Activated CD4-positive, alpha-beta T cell treated with anti-CD3 and anti-CD28 coated beads for 36 hours (primary cell): ENCODE results near the gene POU2F3. TPM values are rescaled to one million over a fixed set of nuclear protein-coding genes. Genes with fewer than 3 reads are reported as not detected.
A peak's percentile ranks its signal among the peaks of the same experiment; 100 is the strongest.

Source experiments
- ATAC-seq: fragments of 200-7000 bp; cut with Tn5 transposase; one replicate; pipeline ENCODE4 v1.10.0; 2021; ENCODE audit warnings: mild to moderate bottlenecking, moderate library complexity
- CTCF ChIA-PET: fragments of 350-600 bp; sonication (Branson Sonifier 250); formaldehyde crosslinking; loops from one replicate; lab custom pipeline; 2021; ENCODE audit warnings: antibody characterized with exemption; lab: Charles Lee
- POLR2A ChIA-PET: fragments of 350-600 bp; sonication (Branson Sonifier 250); formaldehyde crosslinking; loops from one replicate; lab custom pipeline; 2021; ENCODE audit warnings: antibody characterized with exemption, inconsistent platforms; lab: Charles Lee
- DNase-seq: peaks from one replicate; pipeline ENCODE4 v3.0.0-alpha.2; 2020
- H3K27ac Mint-ChIP-seq: one replicate; pipeline ENCODE4 v1.8.0; 2021; ENCODE audit warnings: mixed read lengths
- H3K27me3 Mint-ChIP-seq: one replicate; pipeline ENCODE4 v1.8.0; 2021; ENCODE audit warnings: mixed read lengths
- H3K36me3 Mint-ChIP-seq: one replicate; pipeline ENCODE4 v1.8.0; 2021; ENCODE audit warnings: low read depth, mixed read lengths
- H3K4me1 Mint-ChIP-seq: one replicate; pipeline ENCODE4 v1.8.0; 2021; ENCODE audit warnings: mixed read lengths
- H3K4me3 Mint-ChIP-seq: one replicate; pipeline ENCODE4 v1.8.0; 2021; ENCODE audit warnings: mild to moderate bottlenecking, moderate library complexity, mixed read lengths
- H3K9me3 Mint-ChIP-seq: one replicate; pipeline ENCODE4 v1.8.0; 2021; ENCODE audit warnings: low read depth, mixed read lengths
- intact Hi-C, 2 experiments: fragments of 100-400 bp; cut with DNase I in 1 of 2; cut with micrococcal nuclease in 1 of 2; formaldehyde crosslinking; loops; one replicate each; pipeline versions ENCODE4 v1.14.2 to v1.15.1; 2022 to 2024; cut with DNase I, micrococcal nuclease
- total RNA-seq, 2 experiments: library from RNA; stranded (reverse); gene quantifications; one replicate each; pipeline ENCODE4 v1.2.3, GENCODE V29; 2021

POU2F3 gene
- total RNA-seq, 2 experiments from 2014 or later = not detected

DNA sequence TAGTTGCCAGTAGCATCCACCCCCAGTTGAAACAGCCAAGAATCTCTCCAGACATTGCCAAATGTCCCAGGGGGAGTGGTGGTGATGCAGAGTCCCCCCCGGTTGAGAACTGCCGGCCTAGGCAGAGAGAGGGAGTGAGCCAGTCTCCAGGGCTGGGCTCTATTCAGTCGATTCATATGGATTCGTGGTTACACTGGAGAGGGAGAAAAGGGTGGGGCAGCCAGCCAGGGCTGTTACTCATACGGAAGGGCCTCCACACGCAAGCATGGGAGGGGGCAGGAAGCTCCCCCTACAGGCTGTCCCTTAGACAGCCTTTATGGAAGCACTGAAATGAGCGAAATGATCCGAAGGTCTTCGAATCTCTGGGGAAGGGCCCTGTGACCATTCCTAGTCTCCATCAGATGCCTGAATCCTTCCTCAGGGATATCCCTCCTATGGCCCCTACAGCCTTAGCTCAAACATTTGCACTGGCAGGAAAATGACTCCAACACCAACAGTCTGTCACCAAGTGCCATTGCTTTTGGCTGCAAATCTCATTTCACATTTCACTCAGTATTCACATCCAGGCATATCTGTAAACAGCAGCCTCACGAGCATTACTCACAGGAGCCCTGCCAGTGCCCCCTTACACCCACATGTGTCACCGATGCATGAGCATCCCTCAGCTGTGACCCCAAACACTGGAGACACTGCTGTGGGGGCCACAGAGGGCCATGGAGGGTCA is 66.7 kb downstream of the POU2F3 start:
- no peaks in the 10 kb centered on the region for H3K36me3 Mint-ChIP-seq
- H3K4me1 Mint-ChIP-seq = no peaks in the 10 kb centered on the region
- peaks cover 14% of the 10 kb centered on the region for H3K27me3 Mint-ChIP-seq
- POLR2A ChIA-PET = no interaction called here
- H3K9me3 Mint-ChIP-seq = no peaks in the 10 kb centered on the region
- ATAC-seq = no peak
- H3K4me3 Mint-ChIP-seq = no peak overlapping the region
- no peak for DNase-seq
- CTCF ChIA-PET = no interaction called here
- intact Hi-C loops = no loop called here
- no peak overlapping the region for H3K27ac Mint-ChIP-seq

DNA sequence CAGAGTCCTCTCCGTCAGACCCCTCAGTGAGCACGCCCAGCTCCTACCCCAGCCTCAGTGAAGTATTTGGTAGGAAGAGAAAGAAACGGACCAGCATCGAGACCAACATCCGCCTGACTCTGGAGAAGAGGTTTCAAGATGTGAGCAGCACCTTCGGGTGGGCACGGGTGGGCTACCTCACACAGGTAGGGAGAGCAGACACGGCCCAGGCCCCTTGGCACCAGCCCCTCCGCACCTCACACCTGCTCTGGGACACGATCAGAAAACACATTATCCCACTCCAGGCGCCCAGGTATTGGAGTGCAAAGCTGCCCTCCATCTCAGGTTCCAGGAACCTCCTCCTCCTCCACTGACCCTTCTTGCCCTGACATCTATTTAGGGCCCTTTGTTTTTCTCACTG is 67.5 kb downstream of the POU2F3 start:
- Mint-ChIP-seq H3K27ac (no peak overlapping the region), H3K4me1 (no peaks in the 10 kb centered on the region), H3K27me3 (peaks cover 11% of the 10 kb centered on the region), H3K36me3 (no peaks in the 10 kb centered on the region), H3K4me3 (no peak overlapping the region), H3K9me3 (no peaks in the 10 kb centered on the region)
- CTCF ChIA-PET = no interaction called here
- POLR2A ChIA-PET = no interaction called here
- intact Hi-C loops = no loop called here
- DNase-seq (no peak), ATAC-seq (no peak)

DNA sequence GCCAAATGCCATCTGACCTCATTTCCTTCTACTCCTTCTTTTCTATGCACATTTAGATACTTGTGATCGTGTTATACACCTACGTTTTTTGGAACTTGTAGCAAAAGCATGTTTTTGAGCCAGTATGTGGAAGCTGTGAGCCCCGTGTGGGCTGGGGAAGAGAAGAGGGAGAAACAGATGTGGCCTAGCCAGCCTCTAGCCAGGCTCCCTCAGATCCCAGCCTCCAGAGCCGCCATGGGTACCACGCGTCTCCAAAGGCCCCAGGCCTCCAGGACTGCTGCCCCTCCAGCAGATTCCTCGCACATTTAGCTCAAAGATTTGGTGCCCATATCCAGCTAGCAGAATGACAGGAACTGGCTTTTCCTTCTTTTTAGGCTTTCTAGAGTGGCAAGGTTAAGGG is 68.1 kb downstream of the POU2F3 start:
- POLR2A ChIA-PET = no interaction called here

DNA sequence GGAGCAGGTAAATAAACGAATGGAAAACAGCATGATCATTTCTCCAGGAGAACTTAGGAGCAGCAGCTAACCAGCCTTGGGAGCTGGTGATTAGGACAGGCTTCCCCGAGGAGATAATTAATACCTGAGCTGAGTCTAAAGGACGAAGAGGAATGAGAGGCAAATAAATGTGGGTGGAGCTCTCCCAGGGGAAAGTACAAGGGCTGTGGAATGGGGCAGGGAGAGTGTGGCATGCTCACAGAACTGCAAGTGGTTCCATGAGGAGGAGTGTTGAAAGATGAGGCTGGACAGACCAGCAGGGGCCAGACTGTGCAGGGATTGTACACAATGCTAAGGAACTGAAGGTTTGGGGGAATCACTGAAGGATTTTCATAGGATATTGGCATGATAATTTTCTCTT is 70.9 kb downstream of the POU2F3 start:
- DNase-seq (no peak), ATAC-seq (no peak)
- Mint-ChIP-seq H3K4me1 (no peaks in the 10 kb centered on the region), H3K9me3 (no peaks in the 10 kb centered on the region), H3K4me3 (no peak overlapping the region), H3K27me3 (peaks cover 5% of the 10 kb centered on the region), H3K36me3 (no peaks in the 10 kb centered on the region), H3K27ac (no peak overlapping the region)
- CTCF ChIA-PET = interaction anchor here (0.7 to 1.0 kb wide), 2 partner anchors 8 to 13 kb away, joined by 3 read pairs; no protein-coding TSS in a partner anchor
- intact Hi-C loops = no loop called here
- POLR2A ChIA-PET = no interaction called here

More for the DNA sequence above, 68.1 kb downstream of the POU2F3 start:
- Mint-ChIP-seq H3K4me1 (no peaks in the 10 kb centered on the region), H3K27ac (no peak overlapping the region), H3K4me3 (no peak overlapping the region), H3K9me3 (no peaks in the 10 kb centered on the region), H3K36me3 (no peaks in the 10 kb centered on the region), H3K27me3 (peaks cover 14% of the 10 kb centered on the region)
- ATAC-seq (no peak), DNase-seq (no peak)
- CTCF ChIA-PET = interaction anchor here (0.6 to 0.8 kb wide), 3 partner anchors 17 to 873 kb away, joined by 3 to 4 read pairs (median 4); no protein-coding TSS in a partner anchor
- intact Hi-C loops = no loop called here

DNA sequence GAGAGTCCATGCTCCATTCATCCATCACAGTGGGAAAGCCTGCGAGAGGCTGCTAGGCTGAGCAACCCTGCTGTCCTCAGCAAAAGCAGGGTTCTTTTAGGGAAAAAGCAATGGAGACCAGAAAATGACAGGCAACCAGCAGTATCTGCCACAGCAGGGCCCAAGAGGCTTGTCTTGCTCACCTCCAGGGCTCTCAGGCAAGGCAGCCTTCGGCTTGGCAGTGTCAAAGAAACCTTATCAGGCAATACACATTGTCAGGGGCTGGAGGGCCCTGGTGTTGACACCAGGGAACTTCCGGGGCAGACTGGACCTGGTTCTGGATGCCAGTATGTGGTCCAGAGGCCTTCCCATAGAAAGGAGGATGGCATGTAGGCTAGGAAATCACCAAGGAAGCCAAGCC is 74.9 kb downstream of the POU2F3 start:
- Mint-ChIP-seq H3K36me3 (no peaks in the 10 kb centered on the region), H3K4me1 (no peaks in the 10 kb centered on the region), H3K9me3 (no peaks in the 10 kb centered on the region), H3K27ac (no peak overlapping the region), H3K27me3 (peaks cover 11% of the 10 kb centered on the region), H3K4me3 (no peak overlapping the region)
- POLR2A ChIA-PET = no interaction called here
- ATAC-seq = no peak
- CTCF ChIA-PET = interaction anchor here (0.9 to 2.2 kb wide), 4 partner anchors 12 to 101 kb away, joined by 4 to 13 read pairs (median 6); no protein-coding TSS in a partner anchor
- intact Hi-C loops = no loop called here
- DNase-seq = no peak

DNA sequence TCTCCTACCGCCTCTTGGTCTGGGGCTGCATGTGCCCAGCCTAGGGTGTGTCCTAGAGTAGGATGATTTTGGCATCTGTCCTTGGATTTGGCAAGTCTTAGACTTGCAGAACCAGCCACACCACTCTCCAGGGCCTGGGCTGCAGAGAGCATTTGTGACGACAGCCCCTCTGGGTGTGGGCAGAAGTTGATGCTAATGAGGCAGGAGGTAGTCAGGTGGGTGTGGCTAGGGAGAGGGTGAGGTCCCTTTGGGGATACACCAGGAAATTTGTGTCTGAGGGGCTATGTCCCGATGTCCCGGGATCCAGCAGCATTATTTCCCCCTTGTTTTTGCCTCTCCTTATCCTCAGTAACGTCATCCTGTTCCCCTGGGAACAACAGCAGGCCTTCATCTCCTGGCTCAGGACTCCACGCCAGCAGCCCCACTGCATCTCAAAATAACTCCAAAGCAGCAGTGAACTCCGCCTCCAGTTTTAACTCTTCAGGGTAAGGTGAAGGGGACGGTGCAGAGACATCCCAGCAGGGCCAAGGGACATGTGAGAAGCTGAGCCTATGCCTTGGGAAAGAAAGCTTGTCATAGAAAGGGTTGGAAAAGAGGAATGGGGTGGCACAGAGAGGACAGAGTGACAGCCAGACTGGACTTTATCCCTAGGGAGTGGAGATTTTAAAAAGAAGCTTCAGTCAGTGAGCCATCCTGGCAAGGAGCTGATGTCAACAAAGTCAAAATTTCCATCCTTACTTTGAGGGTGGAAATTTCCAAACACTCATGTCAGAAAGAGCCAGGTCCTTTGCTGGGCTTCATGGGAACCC is 77.1 kb downstream of the POU2F3 start:
- no peak overlapping the region for H3K27ac Mint-ChIP-seq
- intact Hi-C loops = no loop called here
- H3K4me1 Mint-ChIP-seq = no peaks in the 10 kb centered on the region
- no peak for ATAC-seq
- peaks cover 13% of the 10 kb centered on the region for H3K27me3 Mint-ChIP-seq
- H3K9me3 Mint-ChIP-seq = no peaks in the 10 kb centered on the region
- no peaks in the 10 kb centered on the region for H3K36me3 Mint-ChIP-seq
- H3K4me3 Mint-ChIP-seq = no peak overlapping the region
- no peak for DNase-seq
- CTCF ChIA-PET = interaction anchor here (0.7 to 1.8 kb wide), 2 partner anchors 9 to 14 kb away, joined by 3 to 10 read pairs; no protein-coding TSS in a partner anchor
- POLR2A ChIA-PET = no interaction called here

DNA sequence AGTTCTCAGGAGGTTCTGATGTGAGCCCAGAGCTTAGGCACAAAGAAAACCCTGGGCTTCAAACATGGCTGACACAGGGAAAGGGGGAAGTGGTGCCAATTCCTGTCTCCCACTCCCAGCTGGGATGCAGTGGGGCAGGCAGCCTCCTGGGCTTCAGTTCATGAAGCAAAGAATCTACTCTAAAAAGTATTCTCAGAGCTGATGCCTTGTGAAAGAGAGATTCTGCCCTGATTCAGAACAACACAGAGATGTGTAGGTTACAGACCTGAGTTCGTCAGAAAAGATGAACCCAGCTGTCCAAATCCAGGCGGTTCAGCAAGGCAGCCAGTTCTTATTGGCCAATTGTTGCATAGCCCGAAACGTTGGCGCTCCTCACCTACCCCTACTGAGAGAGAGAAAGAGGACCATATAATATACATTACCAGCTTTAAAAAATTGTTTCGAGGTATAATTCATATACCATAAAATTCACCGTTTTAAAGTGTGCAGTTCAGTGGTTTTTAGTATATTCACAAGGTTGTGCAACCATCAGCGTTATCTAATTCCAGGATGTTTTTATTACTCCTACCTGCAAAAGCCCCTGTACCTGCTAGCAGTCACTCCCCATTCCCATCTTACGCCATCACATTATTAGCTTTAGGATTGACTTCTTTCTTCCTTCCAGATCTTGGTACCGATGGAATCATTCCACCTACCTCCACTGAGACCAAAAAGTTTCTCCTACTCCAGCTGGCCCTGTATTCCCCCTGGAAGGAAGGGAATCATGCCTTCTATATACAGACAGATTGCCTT is 77.9 kb downstream of the POU2F3 start:
- Mint-ChIP-seq H3K36me3 (no peaks in the 10 kb centered on the region), H3K27me3 (peaks cover 9% of the 10 kb centered on the region)
- POLR2A ChIA-PET = no interaction called here

DNA sequence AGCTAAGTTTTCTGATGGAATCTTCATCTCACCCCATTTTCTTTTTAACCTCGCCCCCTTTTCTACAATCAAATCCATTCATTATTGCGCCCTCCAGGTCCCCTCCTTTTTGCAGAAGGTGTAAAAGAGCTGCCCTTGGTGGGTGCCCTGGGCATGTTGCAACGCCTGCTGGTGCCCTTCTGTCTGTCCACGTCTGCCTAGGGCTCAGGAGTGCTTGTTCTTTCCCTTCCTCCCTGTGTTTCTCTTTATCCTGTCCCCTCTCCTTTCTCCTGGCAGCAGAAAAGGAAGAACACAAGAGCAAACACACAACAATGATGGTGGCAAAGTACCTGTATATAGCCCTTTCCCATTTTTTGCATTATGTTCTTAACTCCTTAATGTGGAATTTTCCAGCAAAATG is 79.0 kb downstream of the POU2F3 start:
- ATAC-seq = no peak
- Mint-ChIP-seq H3K36me3 (no peaks in the 10 kb centered on the region), H3K4me1 (no peaks in the 10 kb centered on the region), H3K9me3 (no peaks in the 10 kb centered on the region), H3K27ac (no peak overlapping the region), H3K27me3 (peaks cover 17% of the 10 kb centered on the region), H3K4me3 (no peak overlapping the region)
- ChIA-PET CTCF (interaction anchor here (0.6 to 1.8 kb wide), 3 partner anchors 16 to 339 kb away, joined by 3 to 10 read pairs (median 5); no protein-coding TSS in a partner anchor), POLR2A (no interaction called here)
- DNase-seq = no peak
- intact Hi-C loops = no loop called here

More for the DNA sequence above, 77.9 kb downstream of the POU2F3 start:
- no peaks in the 10 kb centered on the region for H3K4me1 Mint-ChIP-seq
- H3K9me3 Mint-ChIP-seq = no peaks in the 10 kb centered on the region
- ATAC-seq (no peak), DNase-seq (no peak)
- CTCF ChIA-PET = interaction anchor here (0.6 to 1.8 kb wide), 4 partner anchors 9 to 338 kb away, joined by 3 to 10 read pairs (median 4); no protein-coding TSS in a partner anchor
- H3K27ac Mint-ChIP-seq = no peak overlapping the region
- H3K4me3 Mint-ChIP-seq = no peak overlapping the region
- intact Hi-C loops = no loop called here

DNA sequence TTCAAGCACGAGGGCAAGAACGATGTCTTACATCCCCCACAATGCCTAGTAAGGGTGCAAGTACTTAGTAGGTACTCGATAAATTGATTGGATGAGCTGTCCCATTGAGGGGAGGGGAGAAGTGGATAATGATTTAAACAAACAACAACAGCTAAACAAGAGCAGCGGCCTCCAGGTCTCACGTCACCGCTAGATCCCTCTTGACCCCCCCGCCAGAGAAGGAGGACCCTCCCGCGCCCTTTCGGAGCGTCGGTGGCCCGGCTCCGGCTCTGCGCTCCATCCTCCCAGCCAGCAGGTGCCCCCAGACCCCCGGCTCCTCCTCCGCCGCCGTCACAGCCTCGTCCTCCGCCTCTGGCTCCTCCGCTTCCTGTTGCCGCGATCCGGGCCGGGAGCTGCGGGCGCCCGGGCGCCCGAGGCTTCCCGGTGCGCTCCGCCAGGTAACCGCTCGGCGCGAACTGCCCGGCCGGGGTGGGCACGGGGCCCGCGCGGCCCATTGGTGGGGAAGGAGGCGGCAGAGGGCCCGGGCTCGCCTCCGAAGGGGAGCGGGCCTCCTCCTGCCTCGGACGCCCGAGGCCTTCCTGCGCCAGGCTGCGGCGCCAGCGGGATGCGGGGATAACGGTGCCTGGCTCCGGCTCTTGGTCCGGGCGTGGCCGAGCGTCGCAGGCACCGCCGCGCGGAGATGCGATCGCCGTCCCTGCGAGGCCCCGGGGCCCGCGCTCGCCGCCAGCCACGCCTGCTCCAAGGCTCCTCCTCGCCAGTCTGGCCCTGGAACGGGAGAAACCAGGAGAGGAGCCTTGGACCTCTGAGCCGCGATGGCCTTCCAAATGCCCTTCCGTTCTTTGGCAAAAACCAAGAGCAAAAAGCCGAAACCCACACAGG is 85.2 kb downstream of the POU2F3 start, which contains the start of gene TLCD5:
Gene TLCD5, plus strand, starts transcription at position 368 of the 879 bp plus-strand sequence. CDS start 2,143 bp downstream, outside the sequence.
- POLR2A ChIA-PET = no interaction called here
- Mint-ChIP-seq H3K27me3 (peaks cover 51% of the 10 kb centered on the region), H3K9me3 (no peaks in the 10 kb centered on the region), H3K4me3 (peak within 1 kb of the TSS; percentile 71), H3K36me3 (no peaks in the 10 kb centered on the region), H3K4me1 (peaks cover 15% of the 10 kb centered on the region), H3K27ac (no peak within 1 kb of the TSS)
- DNase-seq (peak; percentile 72), ATAC-seq (peak; percentile 92)
- CTCF ChIA-PET = interaction anchor here (1.0 kb wide), 1 partner anchor 9 kb away, joined by 5 read pairs; no protein-coding TSS in a partner anchor
- intact Hi-C loops = no loop called here

DNA sequence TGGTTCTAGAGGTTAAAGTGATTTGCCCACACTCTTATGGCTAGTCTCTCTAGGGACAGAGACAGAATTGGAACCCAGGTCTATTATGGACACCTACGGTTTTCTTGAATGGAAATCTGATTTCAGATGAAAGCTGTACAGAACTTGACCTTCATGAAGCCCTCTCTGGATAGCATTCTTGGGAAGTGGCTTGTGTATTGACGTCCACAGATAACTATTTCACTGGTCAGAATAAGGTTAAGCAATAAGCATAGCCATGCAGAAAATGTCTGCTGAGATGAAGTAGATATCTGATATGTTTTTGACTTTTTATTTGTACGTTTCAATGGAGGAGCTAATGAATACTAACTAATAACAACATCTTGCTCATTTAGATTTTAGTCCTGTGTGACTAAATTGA is 86.3 kb downstream of the POU2F3 start:
- no peak for ATAC-seq
- H3K9me3 Mint-ChIP-seq = no peaks in the 10 kb centered on the region
- no peaks in the 10 kb centered on the region for H3K36me3 Mint-ChIP-seq
- H3K4me1 Mint-ChIP-seq = peaks cover 15% of the 10 kb centered on the region
- no peak for DNase-seq
- no peak overlapping the region for H3K27ac Mint-ChIP-seq
- CTCF ChIA-PET = interaction anchor here (0.7 to 1.4 kb wide), 3 partner anchors 9 to 26 kb away, joined by 3 to 4 read pairs (median 3); no protein-coding TSS in a partner anchor
- intact Hi-C loops = no loop called here
- peaks cover 55% of the 10 kb centered on the region for H3K27me3 Mint-ChIP-seq
- H3K4me3 Mint-ChIP-seq = peak overlapping the region; percentile 60
- POLR2A ChIA-PET = no interaction called here
